ENCODE results near the gene PDZD8. TPM values are rescaled to one million over a fixed set of nuclear protein-coding genes. Genes with fewer than 3 reads are reported as not detected.

PDZD8 gene
- total RNA-seq, 4 donors from 2014 or later, result 32.1 to 43.7 (median 38.0) TPM

DNA sequence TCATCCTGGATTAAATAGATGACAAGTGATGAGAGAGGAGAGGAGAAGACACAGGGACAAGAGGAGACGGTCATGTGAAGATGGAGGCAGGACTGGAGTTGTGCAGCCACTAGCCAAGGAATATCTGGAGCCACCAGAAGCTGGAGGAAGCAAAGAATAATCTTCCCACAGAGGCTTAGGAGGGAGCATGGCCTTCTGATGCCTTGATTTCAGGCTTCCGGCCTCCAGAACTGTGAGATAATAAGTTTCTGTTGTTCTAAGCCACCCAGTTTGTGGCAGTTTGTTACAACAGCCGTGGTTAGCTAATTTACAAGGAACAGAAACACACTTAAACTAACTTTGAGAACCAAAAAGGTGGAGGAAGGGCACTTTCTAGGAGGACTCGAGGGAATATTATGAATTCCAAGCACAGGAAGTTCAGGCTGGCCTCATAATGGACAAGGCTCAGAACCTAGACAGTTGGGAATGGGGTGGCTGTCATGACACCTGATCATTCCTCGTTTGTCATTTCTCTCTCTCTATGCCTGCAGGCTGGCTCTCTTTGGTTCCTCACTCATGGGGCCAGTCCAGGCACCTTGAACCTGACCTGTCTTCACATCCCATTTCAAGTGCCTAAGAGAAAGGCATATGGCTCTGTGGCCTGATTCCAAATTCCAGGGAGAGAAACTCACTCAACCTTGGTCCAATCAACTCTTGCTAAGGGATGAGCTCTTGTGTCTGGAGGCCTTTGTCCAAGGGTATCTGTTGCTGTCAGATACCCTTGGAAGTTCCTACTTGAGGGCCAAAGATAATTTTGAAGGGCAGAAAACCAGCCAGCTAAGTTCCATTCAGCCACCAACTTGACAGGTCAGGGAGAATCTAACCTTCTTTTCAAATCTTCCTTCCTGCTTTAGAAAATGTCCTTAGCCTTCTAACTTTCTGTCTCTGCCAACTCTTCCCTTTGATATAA, 33.5 kb upstream of the PDZD8 start:
- no peak for DNase-seq (ENCODE audit: extremely low spot score)
- Histone ChIP-seq H3K27ac (replicated peaks in 1 of 4) (no peak overlapping the region), H3K4me1 (no peaks in the 10 kb centered on the region), H3K36me3 (no peaks in the 10 kb centered on the region), H3K9me3 (no peaks in the 10 kb centered on the region), H3K4me3 (no peak overlapping the region), H3K27me3 (peaks cover 0 to 38% (median 0%) of the 10 kb centered on the region in 4 donors)
- WGBS, result 74% methylated on average over 5 of the region's 5 CpGs
- intact Hi-C loops (cut with DNase I), result no loop called here
- TF ChIP-seq POLR2AphosphoS5 (IDR thresholded peaks at IDR 0.05) (no peak), EP300 (IDR thresholded peaks at IDR 0.05) (no peak), POLR2A (IDR thresholded peaks at IDR 0.05; ENCODE audit: low read depth) (no peak)
- TF ChIP-seq, protein P1, sequence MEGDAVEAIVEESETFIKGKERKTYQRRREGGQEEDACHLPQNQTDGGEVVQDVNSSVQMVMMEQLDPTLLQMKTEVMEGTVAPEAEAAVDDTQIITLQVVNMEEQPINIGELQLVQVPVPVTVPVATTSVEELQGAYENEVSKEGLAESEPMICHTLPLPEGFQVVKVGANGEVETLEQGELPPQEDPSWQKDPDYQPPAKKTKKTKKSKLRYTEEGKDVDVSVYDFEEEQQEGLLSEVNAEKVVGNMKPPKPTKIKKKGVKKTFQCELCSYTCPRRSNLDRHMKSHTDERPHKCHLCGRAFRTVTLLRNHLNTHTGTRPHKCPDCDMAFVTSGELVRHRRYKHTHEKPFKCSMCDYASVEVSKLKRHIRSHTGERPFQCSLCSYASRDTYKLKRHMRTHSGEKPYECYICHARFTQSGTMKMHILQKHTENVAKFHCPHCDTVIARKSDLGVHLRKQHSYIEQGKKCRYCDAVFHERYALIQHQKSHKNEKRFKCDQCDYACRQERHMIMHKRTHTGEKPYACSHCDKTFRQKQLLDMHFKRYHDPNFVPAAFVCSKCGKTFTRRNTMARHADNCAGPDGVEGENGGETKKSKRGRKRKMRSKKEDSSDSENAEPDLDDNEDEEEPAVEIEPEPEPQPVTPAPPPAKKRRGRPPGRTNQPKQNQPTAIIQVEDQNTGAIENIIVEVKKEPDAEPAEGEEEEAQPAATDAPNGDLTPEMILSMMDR (IDR thresholded peaks at IDR 0.05), result no peak

DNA sequence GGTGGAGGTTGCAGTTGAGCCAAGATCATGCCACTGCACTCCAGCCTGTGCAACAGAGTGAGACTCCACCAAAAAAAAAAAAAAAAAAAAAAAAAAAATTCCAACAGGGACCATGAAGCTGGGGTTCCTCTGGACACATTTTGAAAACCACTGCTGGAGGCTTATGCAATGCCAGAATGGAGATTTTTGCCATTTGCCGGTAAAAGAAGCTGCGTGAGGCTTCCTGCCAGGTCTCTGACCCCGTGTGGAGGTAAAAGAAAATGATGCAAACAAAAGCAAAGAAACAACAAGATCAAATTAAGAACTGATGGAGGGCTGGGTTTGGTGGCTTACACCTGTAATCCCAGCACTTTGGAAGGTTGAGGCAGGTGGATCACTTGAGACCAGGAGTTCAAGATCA, 30.5 kb upstream of the PDZD8 start:
- Histone ChIP-seq H3K27ac (replicated peaks in 1 of 4) (no peak overlapping the region), H3K27me3 (peaks cover 0 to 27% (median 0%) of the 10 kb centered on the region in 4 donors), H3K4me3 (no peak overlapping the region), H3K9me3 (no peaks in the 10 kb centered on the region), H3K36me3 (no peaks in the 10 kb centered on the region), H3K4me1 (no peaks in the 10 kb centered on the region)
- intact Hi-C loops (cut with DNase I), result no loop called here
- 80% methylated on average over 3 of the region's 3 CpGs for WGBS
- TF ChIP-seq POLR2A (IDR thresholded peaks at IDR 0.05; ENCODE audit: low read depth), result no peak
- no peak for TF ChIP-seq EP300 (IDR thresholded peaks at IDR 0.05)
- no peak for TF ChIP-seq POLR2AphosphoS5 (IDR thresholded peaks at IDR 0.05)
- DNase-seq (ENCODE audit: extremely low spot score), result no peak

DNA sequence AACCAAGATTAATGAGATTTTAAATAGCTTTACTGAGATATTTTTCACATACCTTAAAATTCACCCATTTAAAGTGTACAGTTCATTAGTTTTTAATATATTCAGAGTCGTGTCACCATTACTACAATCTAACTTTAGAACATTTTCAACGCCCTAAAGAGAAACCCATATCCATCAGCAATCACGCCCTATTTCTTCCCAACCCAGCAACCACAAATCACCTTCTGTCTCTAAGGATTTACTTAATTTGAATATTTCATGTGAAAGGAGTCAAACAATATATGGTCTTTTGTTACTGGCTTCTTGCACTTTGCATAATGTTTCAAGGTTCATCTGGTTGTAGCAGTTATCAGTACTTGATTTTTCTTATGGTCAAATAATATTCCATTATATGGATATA, 25.1 kb upstream of the PDZD8 start:
- TF ChIP-seq, protein P1 (IDR thresholded peaks at IDR 0.05), result no peak
- no peak for TF ChIP-seq POLR2A (IDR thresholded peaks at IDR 0.05; ENCODE audit: low read depth)
- no peak for TF ChIP-seq POLR2AphosphoS5 (IDR thresholded peaks at IDR 0.05)
- Histone ChIP-seq H3K4me3 (no peak overlapping the region), H3K27ac (replicated peaks in 1 of 4) (no peak overlapping the region), H3K27me3 (peaks cover 0 to 15% (median 0%) of the 10 kb centered on the region in 4 donors), H3K36me3 (no peaks in the 10 kb centered on the region), H3K4me1 (no peaks in the 10 kb centered on the region), H3K9me3 (no peaks in the 10 kb centered on the region)
- no peak for DNase-seq (ENCODE audit: extremely low spot score)
- intact Hi-C loops (cut with DNase I), result no loop called here
- WGBS, result 89% methylated on average over 3 of the region's 3 CpGs

DNA sequence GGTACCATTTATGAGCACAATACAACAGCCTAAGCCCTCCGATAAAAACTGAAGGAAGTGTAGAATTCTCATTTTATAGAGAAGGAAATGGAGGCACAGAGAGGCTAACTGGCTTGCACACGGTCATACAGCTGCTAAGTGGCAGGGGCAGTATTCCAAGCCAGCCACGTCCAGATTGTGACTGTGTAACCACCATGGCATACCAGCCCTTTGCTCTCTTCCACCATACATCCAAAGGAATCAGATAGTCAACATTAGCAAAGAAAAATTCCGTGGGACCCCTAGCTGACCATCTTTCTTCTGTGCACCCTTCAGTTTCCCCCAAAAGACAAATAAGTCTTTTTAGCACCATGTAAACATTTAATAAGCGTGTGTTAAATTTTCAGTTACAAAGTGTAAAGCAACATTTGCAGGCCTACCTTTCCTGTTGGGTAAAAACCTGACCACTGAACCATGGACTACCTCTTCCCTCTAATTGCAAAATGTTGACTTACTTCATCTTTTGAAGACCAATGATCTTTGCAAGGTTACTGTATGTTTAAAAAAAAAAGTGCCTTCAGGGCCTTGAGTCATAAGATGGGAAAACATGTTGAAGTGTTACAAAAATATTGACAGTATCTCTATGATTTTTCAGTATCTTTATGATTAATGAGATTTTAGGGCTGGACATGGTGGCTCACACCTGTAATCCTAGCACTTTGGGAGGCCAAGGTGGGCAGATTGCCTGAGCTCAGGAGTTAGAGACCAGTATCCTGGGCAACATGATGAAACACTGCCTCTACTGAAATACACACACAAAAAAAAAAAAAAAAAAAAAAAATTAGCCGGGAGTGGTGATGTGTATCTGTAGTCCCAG, 24.3 kb upstream of the PDZD8 start:
- intact Hi-C loops (cut with DNase I), result no loop called here
- no peak for TF ChIP-seq EP300 (IDR thresholded peaks at IDR 0.05)
- TF ChIP-seq, protein P1 (IDR thresholded peaks at IDR 0.05), result no peak
- Histone ChIP-seq H3K27me3 (peaks cover 0 to 10% (median 0%) of the 10 kb centered on the region in 4 donors), H3K4me3 (no peak overlapping the region), H3K9me3 (no peaks in the 10 kb centered on the region), H3K36me3 (no peaks in the 10 kb centered on the region), H3K27ac (replicated peaks in 1 of 4) (no peak overlapping the region), H3K4me1 (no peaks in the 10 kb centered on the region)
- DNase-seq (ENCODE audit: extremely low spot score), result no peak
- 86% methylated on average over 6 of the region's 6 CpGs for WGBS

DNA sequence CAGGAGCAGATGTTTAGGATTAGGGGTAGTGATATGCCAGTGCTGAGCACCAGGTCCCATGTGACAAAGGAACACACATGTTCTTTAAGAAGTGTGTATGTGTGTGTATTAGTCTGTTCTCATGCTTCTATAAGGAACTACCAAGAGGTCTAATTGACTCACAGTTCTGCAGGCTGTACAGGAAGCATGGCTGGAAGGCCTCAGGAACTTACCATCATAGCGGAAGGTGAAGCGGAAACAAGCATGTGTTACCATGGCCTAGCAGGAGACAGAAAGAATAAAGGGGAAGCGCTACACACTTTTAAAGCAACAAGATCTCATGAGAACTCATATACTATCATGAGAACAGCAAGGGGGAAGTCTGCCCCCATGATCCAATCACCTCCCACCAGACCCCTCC, 22.8 kb upstream of the PDZD8 start:
- WGBS, result 92% methylated on average over 3 of the region's 3 CpGs
- Histone ChIP-seq H3K4me1 (no peaks in the 10 kb centered on the region), H3K4me3 (no peak overlapping the region), H3K27ac (replicated peaks in 1 of 4) (no peak overlapping the region), H3K9me3 (no peaks in the 10 kb centered on the region), H3K27me3 (peaks cover 0 to 5% (median 0%) of the 10 kb centered on the region in 4 donors), H3K36me3 (no peaks in the 10 kb centered on the region)
- DNase-seq (ENCODE audit: extremely low spot score), result no peak
- TF ChIP-seq POLR2A (IDR thresholded peaks at IDR 0.05; ENCODE audit: low read depth) (no peak), EP300 (IDR thresholded peaks at IDR 0.05) (no peak), POLR2AphosphoS5 (IDR thresholded peaks at IDR 0.05) (no peak)
- TF ChIP-seq, protein P1 (IDR thresholded peaks at IDR 0.05), result no peak
- intact Hi-C loops (cut with DNase I), result no loop called here
